B cell (primary cell): ENCODE data around the gene CRTC1. TPM values are rescaled to one million over a fixed set of nuclear protein-coding genes. Genes with fewer than 3 reads are reported as not detected.

Experiments used
- ATAC-seq: fragments of 200-7000 bp; cut with Tn5 transposase; one replicate; pipeline ENCODE4 v1.10.0; 2021; ENCODE audit warnings: low read depth, mild to moderate bottlenecking, moderate number of reproducible peaks, moderate library complexity
- CTCF ChIA-PET: fragments of 350-600 bp; sonication (Branson Sonifier 250); formaldehyde crosslinking; loops from one replicate; lab custom pipeline; 2021; ENCODE audit warnings: antibody characterized with exemption, inconsistent platforms; lab: Charles Lee
- POLR2A ChIA-PET: fragments of 350-600 bp; sonication (Branson Sonifier 250); formaldehyde crosslinking; loops from one replicate; lab custom pipeline; 2021; ENCODE audit warnings: antibody characterized with exemption; lab: Charles Lee
- DNase-seq: peaks from one replicate; pipeline ENCODE4 v3.0.0; 2013
- H2AFZ ChIP-seq: 2 replicates; pipeline ENCODE4 v1.6.1; 2012; ENCODE audit warnings: mild to moderate bottlenecking, low read depth, low read length; ENCODE audit not compliant: insufficient read depth, poor library complexity, severe bottlenecking
- H3K27ac ChIP-seq, 2 donors: 1 replicate in 1 of 2; 2 replicates in 1 of 2; pipeline ENCODE4 v1.5.1; 2012 to 2013; ENCODE audit warnings: low read length in 2 of 2, mild to moderate bottlenecking in 2 of 2, moderate library complexity in 1 of 2
- H3K27me3 ChIP-seq, 4 experiments: fragments of 200-600 bp in 1 of 4; sonication (generic) in 1 of 4; replicated peaks in 1 of 4; 1 replicate in 2 of 4; 2 replicates in 2 of 4; pipeline versions ENCODE4 v1.6.1 to v1.7.0; 2013 to 2016; ENCODE audit warnings: low read length in 3 of 4, mild to moderate bottlenecking in 2 of 4, mixed read lengths in 1 of 4, moderate library complexity in 1 of 4; ENCODE audit not compliant: insufficient read depth in 4 of 4, control insufficient read depth in 3 of 4; ENCODE audit errors: control extremely low read depth in 1 of 4
- H3K36me3 ChIP-seq, 2 experiments: replicated peaks in 1 of 2; 1 replicate in 1 of 2; 2 replicates in 1 of 2; pipeline versions ENCODE4 v1.6.1 to v1.7.1; 2013; ENCODE audit warnings: low read length in 1 of 2; ENCODE audit not compliant: insufficient read depth in 2 of 2, control insufficient read depth in 1 of 2; ENCODE audit errors: control extremely low read depth in 1 of 2, extremely low read depth in 1 of 2
- H3K4me1 ChIP-seq, 2 donors: fragments of 200-600 bp in 1 of 2; sonication (generic) in 1 of 2; 1 replicate in 1 of 2; 2 replicates in 1 of 2; pipeline versions ENCODE4 v1.5.1 to v1.6.1; 2013 to 2017; ENCODE audit warnings: low read length in 2 of 2; ENCODE audit not compliant: control insufficient read depth in 2 of 2, insufficient read depth in 2 of 2
- H3K4me2 ChIP-seq: replicated peaks from 2 replicates; pipeline ENCODE3; 2012; ENCODE audit warnings: mild to moderate bottlenecking, low read depth, low read length; ENCODE audit not compliant: poor library complexity, severe bottlenecking
- H3K4me3 ChIP-seq, 5 experiments: fragments of 200-600 bp in 1 of 5; sonication (generic) in 1 of 5; 1 replicate in 3 of 5; 2 replicates in 2 of 5; pipeline versions ENCODE4 v1.5.1 to v1.7.0; 2011 to 2016; ENCODE audit warnings: low read length in 4 of 5, mild to moderate bottlenecking in 4 of 5, low read depth in 2 of 5, control low read depth in 1 of 5, moderate library complexity in 1 of 5; ENCODE audit not compliant: insufficient read depth in 1 of 5; ENCODE audit errors: control extremely low read depth in 1 of 5, extremely low read depth in 1 of 5
- H3K79me2 ChIP-seq: fragments of 200-600 bp; sonication (generic); one replicate; pipeline ENCODE4 v1.6.0; 2016; ENCODE audit warnings: low read length; ENCODE audit not compliant: control insufficient read depth, insufficient read depth
- H3K9ac ChIP-seq: fragments of 200-600 bp; sonication (generic); 2 replicates; pipeline ENCODE4 v1.6.1; 2017; ENCODE audit warnings: mild to moderate bottlenecking, low read length, moderate library complexity
- H3K9me3 ChIP-seq, 3 donors: one replicate each; pipeline versions ENCODE4 v1.6.1 to v1.7.1; 2013; ENCODE audit warnings: low read length in 2 of 3; ENCODE audit not compliant: control insufficient read depth in 2 of 3, insufficient read depth in 1 of 3; ENCODE audit errors: control extremely low read depth in 1 of 3
- H4K20me1 ChIP-seq: 2 replicates; pipeline ENCODE4 v1.6.0; 2012; ENCODE audit warnings: mild to moderate bottlenecking, low read length; ENCODE audit not compliant: insufficient read depth, control insufficient read depth, poor library complexity, severe bottlenecking
- H3K27ac Mint-ChIP-seq: one replicate; pipeline ENCODE4 v1.8.0; 2021; ENCODE audit warnings: mixed read lengths
- H3K27me3 Mint-ChIP-seq: one replicate; pipeline ENCODE4 v1.8.0; 2021; ENCODE audit warnings: mixed read lengths
- H3K4me1 Mint-ChIP-seq: one replicate; pipeline ENCODE4 v1.8.0; 2021; ENCODE audit warnings: mixed read lengths
- H3K4me3 Mint-ChIP-seq: one replicate; pipeline ENCODE4 v1.8.0; 2021; ENCODE audit warnings: mixed read lengths
- H3K9me3 Mint-ChIP-seq: one replicate; pipeline ENCODE4 v1.8.0; 2022; ENCODE audit warnings: mixed read lengths; ENCODE audit not compliant: insufficient read depth
- EZH2 ChIP-seq: IDR thresholded peaks from 2 replicates; pipeline ENCODE4 v1.6.1; 2012; ENCODE audit warnings: borderline replicate concordance, low read depth, mild to moderate bottlenecking, moderate library complexity, low read length; ENCODE audit not compliant: insufficient read depth, poor library complexity, severe bottlenecking
- WGBS: methylation state at CpG from one replicate; pipeline ENCODE4 v1.1.5; 2013; ENCODE audit warnings: missing lambda C conversion rate; ENCODE audit not compliant: insufficient coverage; 5-methylcytosine and 5-hydroxymethylcytosine counted together
- intact Hi-C: fragments of 100-400 bp; cut with micrococcal nuclease; formaldehyde crosslinking; loops from one replicate; pipeline ENCODE4 v1.10.0; 2022
- polyA plus RNA-seq: library from polyadenylated mRNA; depleted of rRNA; stranded (reverse); fragments of >200 nt; gene quantifications from 2 replicates; pipeline ENCODE4 v1.2.3, GENCODE V29; 2012
- total RNA-seq, 2 donors: library from RNA; stranded (reverse); fragments of 120-200 nt in 1 of 2; gene quantifications; 1 replicate in 1 of 2; 2 replicates in 1 of 2; pipeline versions ENCODE4 v1.2.3 to v1.2.4, GENCODE V29; 2013 to 2022
- TF ChIP-seq, protein P1 (sequence below): fragments of 200-600 bp; IDR thresholded peaks from one replicate; pipeline ENCODE4 v1.8.0; 2022; ENCODE audit warnings: antibody characterized with exemption, mild to moderate bottlenecking

CRTC1 gene
- total and polyA plus RNA-seq, 2 donors (not counting 1 experiment from before 2014, with no cell fraction given): 15.9 to 30.1 TPM

DNA sequence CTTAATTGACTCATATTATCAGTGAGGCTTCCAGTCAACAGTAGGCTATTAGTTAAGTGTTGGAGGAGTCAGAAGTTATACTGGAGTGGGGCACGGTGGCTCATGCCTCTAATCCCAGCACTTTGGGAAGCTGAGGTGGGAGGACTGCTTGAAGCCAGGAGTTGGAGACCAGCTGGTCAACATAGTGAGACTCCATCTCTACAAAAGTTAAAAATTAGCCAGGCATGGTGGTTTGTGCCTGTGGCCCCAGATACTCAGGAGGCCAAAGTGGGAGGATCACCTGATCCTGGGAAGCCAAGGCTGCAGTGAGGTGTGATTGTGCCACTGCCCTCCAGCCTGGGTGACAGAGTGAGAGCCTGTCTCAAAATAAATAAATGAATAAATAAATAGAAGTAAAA is 54.5 kb downstream of the CRTC1 start:
- no peaks in the 10 kb centered on the region for H3K9me3 ChIP-seq
- Mint-ChIP-seq H3K9me3 (no peaks in the 10 kb centered on the region), H3K4me3 (no peak overlapping the region), H3K27me3 (no peaks in the 10 kb centered on the region), H3K4me1 (peaks cover 1% of the 10 kb centered on the region), H3K27ac (no peak overlapping the region)
- H3K36me3 ChIP-seq: peaks cover 0 to 3% of the 10 kb centered on the region in 2 experiments
- DNase-seq: no peak
- CTCF ChIA-PET: no interaction called here
- H2AFZ ChIP-seq: no peak overlapping the region
- ATAC-seq: no peak
- intact Hi-C loops: no loop called here
- H3K4me1 ChIP-seq: no peaks in the 10 kb centered on the region
- H3K27me3 ChIP-seq: no peaks in the 10 kb centered on the region
- TF ChIP-seq, protein P1, sequence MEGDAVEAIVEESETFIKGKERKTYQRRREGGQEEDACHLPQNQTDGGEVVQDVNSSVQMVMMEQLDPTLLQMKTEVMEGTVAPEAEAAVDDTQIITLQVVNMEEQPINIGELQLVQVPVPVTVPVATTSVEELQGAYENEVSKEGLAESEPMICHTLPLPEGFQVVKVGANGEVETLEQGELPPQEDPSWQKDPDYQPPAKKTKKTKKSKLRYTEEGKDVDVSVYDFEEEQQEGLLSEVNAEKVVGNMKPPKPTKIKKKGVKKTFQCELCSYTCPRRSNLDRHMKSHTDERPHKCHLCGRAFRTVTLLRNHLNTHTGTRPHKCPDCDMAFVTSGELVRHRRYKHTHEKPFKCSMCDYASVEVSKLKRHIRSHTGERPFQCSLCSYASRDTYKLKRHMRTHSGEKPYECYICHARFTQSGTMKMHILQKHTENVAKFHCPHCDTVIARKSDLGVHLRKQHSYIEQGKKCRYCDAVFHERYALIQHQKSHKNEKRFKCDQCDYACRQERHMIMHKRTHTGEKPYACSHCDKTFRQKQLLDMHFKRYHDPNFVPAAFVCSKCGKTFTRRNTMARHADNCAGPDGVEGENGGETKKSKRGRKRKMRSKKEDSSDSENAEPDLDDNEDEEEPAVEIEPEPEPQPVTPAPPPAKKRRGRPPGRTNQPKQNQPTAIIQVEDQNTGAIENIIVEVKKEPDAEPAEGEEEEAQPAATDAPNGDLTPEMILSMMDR: no peak
- TF ChIP-seq EZH2: no peak
- H3K4me2 ChIP-seq: no peak overlapping the region
- H3K4me3 ChIP-seq: no peak overlapping the region
- no peak overlapping the region for H3K9ac ChIP-seq
- POLR2A ChIA-PET: interaction anchor here (0.7 kb wide), 1 partner anchor 37 kb away, joined by 5 read pairs; no protein-coding TSS in a partner anchor
- peaks cover 80% of the 10 kb centered on the region for H4K20me1 ChIP-seq
- H3K27ac ChIP-seq: no peak overlapping the region
- peaks cover 15% of the 10 kb centered on the region for H3K79me2 ChIP-seq
- WGBS: 100% methylated on average over 1 of the region's 1 CpG

DNA sequence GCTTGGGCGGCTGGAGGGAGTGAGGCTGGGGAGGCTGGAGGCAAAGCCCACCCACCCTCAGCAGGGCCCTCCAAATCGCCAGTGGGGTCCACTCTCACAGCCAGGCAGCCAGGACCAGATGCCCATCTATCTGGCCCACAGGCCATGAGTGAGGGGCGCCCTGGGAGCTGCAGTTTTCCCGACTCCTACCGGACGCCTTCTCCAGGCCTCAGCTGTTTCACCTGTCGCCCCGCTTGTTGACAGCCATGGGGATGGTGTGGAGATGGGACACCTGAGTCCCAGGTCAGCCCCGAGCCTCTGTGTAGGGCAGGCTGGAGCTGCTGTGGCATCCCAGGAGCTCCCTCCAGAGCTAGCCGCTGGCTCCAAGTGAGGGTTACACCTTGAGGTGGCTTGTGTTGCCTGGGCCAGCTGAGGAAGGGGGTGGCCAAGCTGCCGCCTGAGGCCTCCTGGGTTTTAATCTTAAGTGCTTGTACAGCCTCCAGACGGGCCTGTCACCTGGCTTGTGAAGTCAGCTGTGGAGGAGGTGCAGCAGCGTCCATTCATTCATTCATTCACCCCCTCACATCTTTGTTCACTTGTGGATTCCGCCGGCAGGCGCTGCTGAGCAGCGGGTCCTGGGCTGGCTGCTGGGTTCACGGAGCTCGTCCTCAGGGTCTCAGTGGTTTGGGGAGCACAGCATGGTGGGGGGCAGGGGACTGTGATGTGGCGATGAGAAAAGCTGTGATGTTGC is 55.6 kb downstream of the CRTC1 start:
- TF ChIP-seq, protein P1: no peak
- TF ChIP-seq EZH2: no peak
- peaks cover 89% of the 10 kb centered on the region for H4K20me1 ChIP-seq
- H3K27ac ChIP-seq: no peak overlapping the region
- Mint-ChIP-seq H3K4me1 (peaks cover 1% of the 10 kb centered on the region), H3K27ac (no peak overlapping the region), H3K4me3 (no peak overlapping the region), H3K27me3 (no peaks in the 10 kb centered on the region), H3K9me3 (no peaks in the 10 kb centered on the region)
- H2AFZ ChIP-seq: no peak overlapping the region
- no peaks in the 10 kb centered on the region for H3K9me3 ChIP-seq
- no peaks in the 10 kb centered on the region for H3K4me1 ChIP-seq
- no peak overlapping the region for H3K4me2 ChIP-seq
- ChIA-PET POLR2A (no interaction called here), CTCF (no interaction called here)
- no peak overlapping the region for H3K4me3 ChIP-seq
- H3K9ac ChIP-seq: no peak overlapping the region
- DNase-seq (no peak), ATAC-seq (no peak)
- peaks cover 15% of the 10 kb centered on the region for H3K79me2 ChIP-seq
- intact Hi-C loops: no loop called here
- 97% methylated on average over 15 of the region's 20 CpGs for WGBS
- no peaks in the 10 kb centered on the region for H3K27me3 ChIP-seq
- no peaks in the 10 kb centered on the region for H3K36me3 ChIP-seq
